CD4-positive, alpha-beta memory T cell (primary cell): ENCODE results near the gene FHOD3. TPM values are rescaled to one million over a fixed set of nuclear protein-coding genes. Genes with fewer than 3 reads are reported as not detected.

ENCODE experiments used
- CTCF ChIA-PET: fragments of 350-600 bp; sonication (Branson Sonifier 250); formaldehyde crosslinking; loops from one replicate; lab custom pipeline; 2021; ENCODE audit warnings: inconsistent platforms; ENCODE audit not compliant: partially characterized antibody; lab: Charles Lee
- POLR2A ChIA-PET: fragments of 350-600 bp; sonication (Branson Sonifier 250); formaldehyde crosslinking; loops from one replicate; lab custom pipeline; 2021; ENCODE audit not compliant: partially characterized antibody; lab: Charles Lee
- DNase-seq, 5 donors: peaks; one replicate each; pipeline versions ENCODE4 v3.0.0 to v3.0.0-alpha.2; 2020 to 2022; ENCODE audit warnings: mixed read lengths in 1 of 5
- H3K27ac ChIP-seq: one replicate; pipeline ENCODE4 v1.7.0; 2013; ENCODE audit warnings: low read depth, low read length
- H3K27me3 ChIP-seq: 2 replicates; pipeline ENCODE4 v1.7.0; 2013; ENCODE audit warnings: mild to moderate bottlenecking, low read length, moderate library complexity; ENCODE audit not compliant: insufficient read depth
- H3K36me3 ChIP-seq: 2 replicates; pipeline ENCODE4 v1.7.0; 2013; ENCODE audit warnings: mild to moderate bottlenecking, low read length, moderate library complexity; ENCODE audit not compliant: insufficient read depth
- H3K4me1 ChIP-seq: 2 replicates; pipeline ENCODE4 v1.7.0; 2013; ENCODE audit warnings: mild to moderate bottlenecking, low read length, moderate library complexity; ENCODE audit not compliant: insufficient read depth
- H3K4me3 ChIP-seq, 2 donors: one replicate each; pipeline ENCODE4 v1.7.0; 2013; ENCODE audit warnings: low read length in 2 of 2, mild to moderate bottlenecking in 1 of 2
- H3K9me3 ChIP-seq, 2 donors: one replicate each; pipeline ENCODE4 v1.7.0; 2013; ENCODE audit warnings: low read length in 2 of 2, control low read depth in 1 of 2; ENCODE audit not compliant: control insufficient read depth in 1 of 2
- H3K27ac Mint-ChIP-seq, 7 donors: one replicate each; pipeline ENCODE4 v1.8.0; 2020 to 2021; ENCODE audit warnings: mixed read lengths in 7 of 7, mild to moderate bottlenecking in 6 of 7, inconsistent platforms in 3 of 7, moderate library complexity in 3 of 7
- H3K27me3 Mint-ChIP-seq, 2 donors: one replicate each; pipeline ENCODE4 v1.8.0; 2020 to 2021; ENCODE audit warnings: mixed read lengths in 2 of 2
- H3K36me3 Mint-ChIP-seq, 2 donors: one replicate each; pipeline ENCODE4 v1.8.0; 2020 to 2021; ENCODE audit warnings: mixed read lengths in 2 of 2, inconsistent platforms in 1 of 2, mild to moderate bottlenecking in 1 of 2
- H3K4me1 Mint-ChIP-seq, 4 donors: one replicate each; pipeline ENCODE4 v1.8.0; 2020 to 2021; ENCODE audit warnings: mixed read lengths in 4 of 4, mild to moderate bottlenecking in 1 of 4
- H3K4me3 Mint-ChIP-seq, 8 donors: one replicate each; pipeline ENCODE4 v1.8.0; 2020 to 2021; ENCODE audit warnings: mixed read lengths in 8 of 8, mild to moderate bottlenecking in 7 of 8, moderate library complexity in 6 of 8, inconsistent platforms in 3 of 8
- H3K9me3 Mint-ChIP-seq, 8 donors: one replicate each; pipeline ENCODE4 v1.8.0; 2020 to 2021; ENCODE audit warnings: mixed read lengths in 8 of 8, mild to moderate bottlenecking in 5 of 8, inconsistent platforms in 3 of 8, moderate library complexity in 1 of 8
- intact Hi-C: fragments of 100-400 bp; cut with micrococcal nuclease; formaldehyde crosslinking; loops from one replicate; pipeline ENCODE4 v1.15.1; 2023
- polyA plus RNA-seq, 2 donors: library from polyadenylated mRNA; unstranded; fragments of 300-500 nt; fragmentation: Illumina TruSeq; gene quantifications; one replicate each; pipeline ENCODE4 v1.2.3, GENCODE V29; 2021
- total RNA-seq, 2 experiments: library from RNA; stranded (reverse); gene quantifications; one replicate each; pipeline ENCODE4 v1.2.3, GENCODE V29; 2021

The FHOD3 gene
- total and polyA plus RNA-seq, 4 experiments from 2014 or later: not detected

GRCh38 chr18:36281936-36282335, 15.6 kb upstream of the FHOD3 start:
- Histone ChIP-seq H3K27ac (no peak overlapping the region), H3K36me3 (no peaks in the 10 kb centered on the region), H3K4me1 (no peaks in the 10 kb centered on the region), H3K9me3 (no peaks in the 10 kb centered on the region), H3K4me3 (no peak overlapping the region), H3K27me3 (no peaks in the 10 kb centered on the region)
- Mint-ChIP-seq H3K27ac (peak overlapping the region in 1 of 7 donors; percentile 40), H3K9me3 (no peaks in the 10 kb centered on the region), H3K27me3 (peaks cover 12 to 15% of the 10 kb centered on the region in 2 donors), H3K36me3 (no peaks in the 10 kb centered on the region), H3K4me3 (no peak overlapping the region), H3K4me1 (peaks cover 0 to 2% (median 0%) of the 10 kb centered on the region in 4 donors)
- ChIA-PET CTCF (interaction anchor here (1.1 to 10.5 kb wide), 7 partner anchors 9 to 272 kb away, joined by 3 to 200 read pairs (median 5); no protein-coding TSS in a partner anchor), POLR2A (no interaction called here)
- intact Hi-C loops: no loop called here
- no peak for DNase-seq

- peaks cover 0 to 3% (median 0%) of the 10 kb centered on the region in 8 donors for H3K9me3 Mint-ChIP-seq
- peaks cover 12 to 20% of the 10 kb centered on the region in 2 donors for H3K27me3 Mint-ChIP-seq
- intact Hi-C loops: no loop called here
- H3K4me3 ChIP-seq: no peak overlapping the region
- H3K27ac Mint-ChIP-seq: no peak overlapping the region
- H3K4me1 Mint-ChIP-seq: peaks cover 0 to 2% (median 0%) of the 10 kb centered on the region in 4 donors
- H3K36me3 Mint-ChIP-seq: no peaks in the 10 kb centered on the region
- no peak for DNase-seq
- H3K27me3 ChIP-seq: no peaks in the 10 kb centered on the region
- ChIA-PET CTCF (interaction anchor here (1.2 to 10.5 kb wide), 10 partner anchors 10 to 534 kb away, joined by 3 to 200 read pairs (median 8); no protein-coding TSS in a partner anchor), POLR2A (interaction anchor here (1.0 kb wide), 1 partner anchor 155 kb away, joined by 4 read pairs; the partner anchor contains the start of gene SLC39A6)
- H3K36me3 ChIP-seq: no peaks in the 10 kb centered on the region
- no peaks in the 10 kb centered on the region for H3K9me3 ChIP-seq
- H3K27ac ChIP-seq: no peak overlapping the region
- H3K4me3 Mint-ChIP-seq: no peak overlapping the region
- H3K4me1 ChIP-seq: no peaks in the 10 kb centered on the region
Observed at GRCh38 chr18:36283448-36283847, 14.1 kb upstream of the FHOD3 start.

GRCh38 chr18:36284268-36284667, 13.2 kb upstream of the FHOD3 start:
- H3K4me3 ChIP-seq: no peak overlapping the region
- Mint-ChIP-seq H3K36me3 (no peaks in the 10 kb centered on the region), H3K9me3 (peaks cover 0 to 7% (median 0%) of the 10 kb centered on the region in 8 donors), H3K27me3 (peaks cover 12 to 22% of the 10 kb centered on the region in 2 donors), H3K4me1 (peaks cover 0 to 2% (median 0%) of the 10 kb centered on the region in 4 donors), H3K4me3 (no peak overlapping the region), H3K27ac (no peak overlapping the region)
- no peaks in the 10 kb centered on the region for H3K27me3 ChIP-seq
- ChIA-PET POLR2A (interaction anchor here (1.0 kb wide), 1 partner anchor 155 kb away, joined by 4 read pairs; the partner anchor contains the start of gene SLC39A6), CTCF (interaction anchor here (0.5 to 10.5 kb wide), 20 partner anchors 9 to 877 kb away, joined by 3 to 200 read pairs (median 6); no protein-coding TSS in a partner anchor)
- DNase-seq: peak in 1 of 5 donors; percentile 8
- H3K36me3 ChIP-seq: no peaks in the 10 kb centered on the region
- no peaks in the 10 kb centered on the region for H3K9me3 ChIP-seq
- intact Hi-C loops: loop anchor here (1.0 kb wide), 3 partner anchors 188 to 876 kb away; no protein-coding TSS in a partner anchor
- no peaks in the 10 kb centered on the region for H3K4me1 ChIP-seq
- no peak overlapping the region for H3K27ac ChIP-seq

GRCh38 chr18:36284671-36285295, 12.7 kb upstream of the FHOD3 start:
- Histone ChIP-seq H3K36me3 (no peaks in the 10 kb centered on the region), H3K9me3 (no peaks in the 10 kb centered on the region), H3K4me1 (no peaks in the 10 kb centered on the region), H3K4me3 (no peak overlapping the region), H3K27me3 (no peaks in the 10 kb centered on the region), H3K27ac (no peak overlapping the region)
- Mint-ChIP-seq H3K4me3 (no peak overlapping the region), H3K4me1 (peaks cover 0 to 2% (median 0%) of the 10 kb centered on the region in 4 donors), H3K27me3 (peaks cover 15 to 23% of the 10 kb centered on the region in 2 donors), H3K27ac (no peak overlapping the region), H3K9me3 (peaks cover 0 to 7% (median 0%) of the 10 kb centered on the region in 8 donors), H3K36me3 (no peaks in the 10 kb centered on the region)
- POLR2A ChIA-PET: interaction anchor here (1.0 kb wide), 1 partner anchor 156 kb away, joined by 4 read pairs; the partner anchor contains the start of gene SLC39A6
- intact Hi-C loops: loop anchor here (1.0 kb wide), 3 partner anchors 188 to 876 kb away; no protein-coding TSS in a partner anchor
- DNase-seq: peak; percentile 51 to 58 (median 53)
- CTCF ChIA-PET: interaction anchor here (0.5 to 10.5 kb wide), 20 partner anchors 8 to 878 kb away, joined by 3 to 200 read pairs (median 6); no protein-coding TSS in a partner anchor

- H3K4me1 ChIP-seq: no peaks in the 10 kb centered on the region
- no peaks in the 10 kb centered on the region for H3K36me3 ChIP-seq
- peaks cover 19 to 22% of the 10 kb centered on the region in 2 donors for H3K27me3 Mint-ChIP-seq
- no peaks in the 10 kb centered on the region for H3K36me3 Mint-ChIP-seq
- H3K27me3 ChIP-seq: no peaks in the 10 kb centered on the region
- H3K9me3 ChIP-seq: no peaks in the 10 kb centered on the region
- peaks cover 0 to 7% (median 0%) of the 10 kb centered on the region in 8 donors for H3K9me3 Mint-ChIP-seq
- DNase-seq: no peak
- H3K4me3 ChIP-seq: no peak overlapping the region
- CTCF ChIA-PET: interaction anchor here (1.5 to 10.5 kb wide), 3 partner anchors 13 to 268 kb away, joined by 3 to 200 read pairs (median 108); no protein-coding TSS in a partner anchor
- H3K4me1 Mint-ChIP-seq: peaks cover 0 to 2% (median 0%) of the 10 kb centered on the region in 4 donors
- no peak overlapping the region for H3K27ac Mint-ChIP-seq
- no peak overlapping the region for H3K4me3 Mint-ChIP-seq
- intact Hi-C loops: no loop called here
- H3K27ac ChIP-seq: no peak overlapping the region
- POLR2A ChIA-PET: no interaction called here
Observed at GRCh38 chr18:36287653-36288052, 9.9 kb upstream of the FHOD3 start.

GRCh38 chr18:36288689-36289088, 8.8 kb upstream of the FHOD3 start:
- H3K36me3 ChIP-seq: no peaks in the 10 kb centered on the region
- no peak overlapping the region for H3K4me3 Mint-ChIP-seq
- ChIA-PET POLR2A (no interaction called here), CTCF (interaction anchor here (0.8 to 10.5 kb wide), 4 partner anchors 8 to 272 kb away, joined by 3 to 200 read pairs (median 4); no protein-coding TSS in a partner anchor)
- DNase-seq: no peak
- H3K27ac ChIP-seq: no peak overlapping the region
- intact Hi-C loops: no loop called here
- H3K27me3 ChIP-seq: no peaks in the 10 kb centered on the region
- H3K9me3 ChIP-seq: no peaks in the 10 kb centered on the region
- peaks cover 0 to 7% (median 0%) of the 10 kb centered on the region in 8 donors for H3K9me3 Mint-ChIP-seq
- peaks cover 0 to 2% (median 0%) of the 10 kb centered on the region in 4 donors for H3K4me1 Mint-ChIP-seq
- peaks cover 19 to 22% of the 10 kb centered on the region in 2 donors for H3K27me3 Mint-ChIP-seq
- H3K4me3 ChIP-seq: no peak overlapping the region
- no peaks in the 10 kb centered on the region for H3K36me3 Mint-ChIP-seq
- H3K4me1 ChIP-seq: no peaks in the 10 kb centered on the region
- H3K27ac Mint-ChIP-seq: no peak overlapping the region

- Mint-ChIP-seq H3K27ac (no peak overlapping the region), H3K36me3 (no peaks in the 10 kb centered on the region), H3K27me3 (peaks cover 12 to 16% of the 10 kb centered on the region in 2 donors), H3K4me3 (no peak overlapping the region), H3K4me1 (peaks cover 0 to 3% (median 0%) of the 10 kb centered on the region in 4 donors), H3K9me3 (no peaks in the 10 kb centered on the region)
- ChIA-PET CTCF (interaction anchor here (2.0 to 2.4 kb wide), 2 partner anchors 10 to 14 kb away, joined by 4 to 9 read pairs; no protein-coding TSS in a partner anchor), POLR2A (no interaction called here)
- intact Hi-C loops: no loop called here
- no peaks in the 10 kb centered on the region for H3K9me3 ChIP-seq
- H3K27ac ChIP-seq: no peak overlapping the region
- no peak overlapping the region for H3K4me3 ChIP-seq
- peaks cover 8% of the 10 kb centered on the region for H3K4me1 ChIP-seq
- no peaks in the 10 kb centered on the region for H3K36me3 ChIP-seq
- peaks cover 10% of the 10 kb centered on the region for H3K27me3 ChIP-seq
- DNase-seq: no peak
Observed at GRCh38 chr18:36294031-36294430, 3.5 kb upstream of the FHOD3 start.
